ENCODE results near the gene TGFBR3. TPM values are rescaled to one million over a fixed set of nuclear protein-coding genes. Genes with fewer than 3 reads are reported as not detected.
A peak's percentile ranks its signal among the peaks of the same experiment; 100 is the strongest.
"Not testable (repeated sequence)": the region's sequence is repeated elsewhere in the genome, so short reads cannot be mapped to it uniquely, and the experiment has no call there.

The TGFBR3 gene
- total RNA-seq, 1 experiment from 2014 or later = 7.7 TPM

DNA sequence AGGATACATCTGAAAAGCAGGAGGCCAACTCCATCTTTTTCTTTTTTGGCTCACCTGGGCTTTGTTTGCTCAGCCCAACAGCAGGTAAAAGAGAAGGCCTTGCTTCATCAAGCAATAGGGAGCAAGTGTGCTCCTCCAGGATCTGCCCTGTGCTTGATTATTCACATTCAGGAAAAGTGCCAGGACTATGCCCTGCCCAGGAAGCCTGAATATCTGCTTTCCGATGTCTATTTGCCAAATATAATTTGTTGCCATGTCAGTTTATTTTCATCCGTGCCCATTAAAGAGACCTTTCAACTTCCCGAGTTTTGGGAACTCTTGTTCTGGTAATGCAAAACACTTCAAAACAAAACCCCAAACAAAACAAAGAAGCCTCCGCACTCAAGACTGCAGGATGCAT is 200.0 kb downstream of the TGFBR3 start:
- no peak overlapping the region for H3K4me3 ChIP-seq
- H3K27me3 ChIP-seq = no peaks in the 10 kb centered on the region
- peaks cover 18% of the 10 kb centered on the region for H3K4me1 ChIP-seq
- no peak for DNase-seq
- H3K36me3 ChIP-seq = no peaks in the 10 kb centered on the region
- H3K27ac ChIP-seq = no peak overlapping the region
- no peaks in the 10 kb centered on the region for H3K9me3 ChIP-seq (replicated peaks)

DNA sequence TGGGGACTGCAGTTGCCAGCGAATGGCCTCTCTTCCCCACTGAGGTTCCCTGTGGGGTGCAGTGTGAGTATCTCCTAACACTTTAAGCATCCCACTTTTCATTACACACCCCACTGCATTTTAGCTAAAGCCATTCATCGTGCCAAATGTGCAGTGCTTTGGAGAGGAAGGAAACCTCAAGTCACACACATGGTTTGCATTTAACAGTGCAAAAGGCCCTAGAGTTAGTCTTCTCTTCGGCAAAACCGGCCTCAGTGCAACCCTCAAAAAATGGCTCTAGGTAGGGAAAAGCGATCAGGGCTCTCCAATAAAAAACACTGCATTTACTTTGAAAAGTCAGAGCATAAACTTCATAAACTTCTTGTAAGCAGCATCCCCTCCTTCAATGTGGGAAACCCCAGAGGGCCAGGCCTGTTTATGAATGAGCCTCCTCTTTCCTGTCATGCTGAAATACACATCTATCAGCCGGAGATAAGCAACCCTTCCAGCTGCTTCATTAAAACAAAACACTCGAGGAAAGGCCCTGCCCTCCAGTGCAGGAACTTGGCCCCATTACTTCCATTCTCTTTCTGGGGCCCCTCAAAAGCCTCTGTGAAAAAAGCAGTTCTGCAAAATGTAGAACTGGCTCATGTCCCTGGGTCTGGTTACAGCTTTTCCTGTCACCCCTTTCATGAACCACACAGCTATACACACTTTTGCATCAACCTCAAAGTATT is 201.3 kb downstream of the TGFBR3 start:
- DNase-seq = peak; percentile 14 to 58
- Histone ChIP-seq H3K27ac (no peak overlapping the region), H3K36me3 (no peaks in the 10 kb centered on the region), H3K9me3 (replicated peaks) (no peaks in the 10 kb centered on the region), H3K27me3 (no peaks in the 10 kb centered on the region), H3K4me3 (no peak overlapping the region), H3K4me1 (peaks cover 18% of the 10 kb centered on the region)

DNA sequence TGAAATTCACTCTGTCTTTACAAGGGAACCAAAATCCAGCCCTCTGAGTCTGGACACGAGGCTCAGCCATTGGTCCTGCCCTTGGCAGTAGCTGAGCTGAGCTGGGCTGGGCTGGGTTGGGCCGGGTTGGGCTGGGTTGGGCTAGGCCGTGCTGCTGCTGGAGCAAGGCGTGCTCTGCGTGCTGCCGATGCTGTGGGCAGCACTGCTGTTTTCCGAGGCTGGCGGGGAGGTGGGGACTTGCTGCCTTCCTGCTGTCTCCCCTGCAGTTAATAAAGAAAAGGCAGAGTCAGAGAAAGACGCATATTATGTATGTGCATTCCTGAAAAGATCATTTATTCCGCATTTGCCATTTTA is 202.4 kb downstream of the TGFBR3 start:
- Histone ChIP-seq H3K27ac (no peak overlapping the region), H3K4me3 (no peak overlapping the region), H3K36me3 (no peaks in the 10 kb centered on the region), H3K9me3 (replicated peaks) (no peaks in the 10 kb centered on the region), H3K27me3 (no peaks in the 10 kb centered on the region), H3K4me1 (peaks cover 18% of the 10 kb centered on the region)
- DNase-seq = no peak

DNA sequence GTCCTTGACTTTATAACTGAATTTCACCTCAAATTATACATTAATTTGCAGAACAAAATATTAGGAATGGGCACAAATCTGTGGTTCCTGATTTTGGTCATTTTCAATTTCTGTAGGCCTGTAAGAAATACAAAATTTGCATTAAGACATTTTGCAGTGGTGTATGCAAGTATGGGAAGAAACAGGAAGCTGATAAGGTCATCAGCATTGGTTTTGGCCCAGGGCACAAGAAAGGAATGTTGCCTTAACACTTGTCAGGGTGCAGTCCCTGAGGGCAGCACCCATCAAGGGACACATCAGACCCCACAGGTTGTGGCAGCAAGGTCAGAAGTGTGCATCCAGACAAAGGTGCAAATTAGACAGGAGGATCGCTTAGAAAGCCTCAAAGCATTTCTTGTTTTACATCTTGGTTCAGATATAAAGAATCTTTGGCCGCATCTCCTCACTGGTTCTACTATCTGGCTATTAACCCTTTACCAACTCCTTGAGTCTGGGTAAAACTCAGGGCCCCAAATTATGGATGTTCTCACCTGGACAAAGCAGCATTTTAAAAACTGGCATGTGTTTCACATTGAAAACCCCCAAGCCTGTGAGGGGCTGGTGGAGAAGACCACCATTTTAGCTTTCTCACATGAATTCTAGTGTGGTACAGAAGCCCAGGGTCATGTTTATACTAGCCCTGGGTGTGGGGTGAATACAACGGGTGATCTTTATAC is 202.9 kb downstream of the TGFBR3 start:
- H3K4me3 ChIP-seq = no peak overlapping the region
- peaks cover 16% of the 10 kb centered on the region for H3K4me1 ChIP-seq
- no peaks in the 10 kb centered on the region for H3K27me3 ChIP-seq
- H3K36me3 ChIP-seq = no peaks in the 10 kb centered on the region
- no peaks in the 10 kb centered on the region for H3K9me3 ChIP-seq (replicated peaks)
- no peak for DNase-seq
- H3K27ac ChIP-seq = no peak overlapping the region

DNA sequence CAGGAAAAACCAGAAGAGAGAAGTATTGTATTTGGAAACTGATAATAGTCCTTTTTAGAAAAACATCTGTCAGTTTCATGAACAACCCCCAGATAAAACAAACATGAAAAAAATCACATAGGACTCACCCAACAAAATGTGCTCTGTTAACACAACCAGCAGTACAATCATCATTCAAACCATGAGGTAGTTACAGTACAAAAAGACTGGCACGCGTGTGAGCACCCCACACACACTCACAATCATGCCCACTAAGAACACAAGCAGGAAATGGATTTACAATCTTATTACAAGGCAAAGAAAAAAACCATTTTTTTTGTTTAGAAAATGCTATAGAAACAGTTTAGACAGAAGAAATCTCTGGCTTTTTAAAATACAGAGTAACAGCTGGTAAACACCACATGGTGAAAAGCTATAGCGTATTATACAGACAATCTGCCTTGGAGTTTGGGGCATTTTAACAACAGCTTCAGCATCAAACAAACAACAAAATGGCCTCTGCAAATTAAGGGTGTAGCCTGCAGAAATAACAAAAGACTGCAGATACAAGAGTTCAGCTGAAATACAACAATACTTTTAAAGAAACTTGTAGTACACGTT is 205.3 kb downstream of the TGFBR3 start:
- Histone ChIP-seq H3K36me3 (no peaks in the 10 kb centered on the region), H3K9me3 (replicated peaks) (no peaks in the 10 kb centered on the region), H3K4me1 (peaks cover 8% of the 10 kb centered on the region; the same call in 1 of the 2 replicates), H3K27ac (no peak overlapping the region), H3K4me3 (no peak overlapping the region), H3K27me3 (no peaks in the 10 kb centered on the region)
- no peak for DNase-seq

DNA sequence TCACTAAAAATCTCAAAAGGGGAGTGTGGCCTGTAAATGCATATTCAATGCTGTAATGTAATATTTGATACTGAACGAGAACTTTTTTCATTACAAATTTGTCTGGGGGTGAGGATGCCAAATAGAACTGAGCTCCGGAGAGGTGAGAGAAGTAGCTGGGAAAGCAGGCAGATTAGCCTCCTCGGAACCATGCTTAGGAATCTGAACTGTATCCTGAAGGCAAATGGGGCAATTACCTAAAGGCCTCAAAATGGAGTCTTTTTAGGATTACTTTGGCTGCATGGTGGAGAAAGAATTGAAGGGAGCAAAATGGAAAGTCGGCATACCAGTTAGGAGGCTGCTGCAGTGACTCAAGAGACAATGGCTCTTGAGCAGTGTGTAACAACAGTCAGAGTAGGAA is 206.5 kb downstream of the TGFBR3 start:
- Histone ChIP-seq H3K4me1 (peaks cover 1% of the 10 kb centered on the region; the same call in 1 of the 2 replicates), H3K27me3 (no peaks in the 10 kb centered on the region), H3K36me3 (no peaks in the 10 kb centered on the region), H3K27ac (no peak overlapping the region), H3K4me3 (no peak overlapping the region), H3K9me3 (replicated peaks) (no peaks in the 10 kb centered on the region)
- no peak for DNase-seq

DNA sequence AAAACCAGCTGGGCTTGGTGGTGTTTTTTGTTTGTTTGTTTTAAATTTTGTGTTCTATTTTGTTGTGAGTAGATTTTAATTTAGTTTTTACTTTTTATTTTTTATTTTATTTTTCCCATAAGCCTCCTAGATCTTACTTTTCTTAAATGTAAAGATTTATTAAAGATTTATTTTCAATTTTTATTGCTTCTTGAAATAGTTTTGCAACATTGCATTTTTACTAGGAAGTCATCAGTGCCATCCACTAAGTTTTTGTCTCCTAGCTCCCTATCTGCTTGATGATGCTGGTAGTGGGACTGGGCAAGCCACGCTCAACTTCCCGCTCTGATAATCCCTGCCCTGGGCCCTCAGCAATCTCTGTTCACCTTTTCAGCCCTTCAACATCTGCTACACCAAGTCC is 209.9 kb downstream of the TGFBR3 start:
- Histone ChIP-seq H3K4me3 (no peak overlapping the region), H3K36me3 (no peaks in the 10 kb centered on the region), H3K27ac (no peak overlapping the region), H3K4me1 (no peaks in the 10 kb centered on the region), H3K27me3 (no peaks in the 10 kb centered on the region), H3K9me3 (replicated peaks) (no peaks in the 10 kb centered on the region)
- no peak for DNase-seq

DNA sequence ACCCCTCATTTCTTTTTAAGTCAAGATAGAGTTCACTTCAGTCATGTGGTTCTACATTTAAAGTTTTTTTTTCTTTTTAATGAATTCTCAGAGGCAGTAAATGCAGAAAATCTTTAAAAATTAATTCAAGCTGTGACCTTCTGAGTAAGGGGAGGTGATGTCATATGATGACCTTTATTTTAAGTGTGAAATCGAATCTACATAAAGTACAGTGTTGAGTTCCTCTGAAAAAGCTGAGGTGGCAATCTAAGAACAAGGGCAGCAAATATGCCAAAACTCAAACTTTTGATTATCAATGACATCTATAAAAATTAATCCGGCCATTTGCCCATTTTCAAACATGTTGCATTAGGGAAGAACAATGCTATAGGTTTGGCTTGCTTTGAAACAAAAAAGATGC is 211.8 kb downstream of the TGFBR3 start:
- Histone ChIP-seq H3K4me3 (no peak overlapping the region), H3K27me3 (no peaks in the 10 kb centered on the region), H3K36me3 (no peaks in the 10 kb centered on the region), H3K27ac (no peak overlapping the region), H3K9me3 (replicated peaks) (no peaks in the 10 kb centered on the region), H3K4me1 (no peaks in the 10 kb centered on the region)
- no peak for DNase-seq

DNA sequence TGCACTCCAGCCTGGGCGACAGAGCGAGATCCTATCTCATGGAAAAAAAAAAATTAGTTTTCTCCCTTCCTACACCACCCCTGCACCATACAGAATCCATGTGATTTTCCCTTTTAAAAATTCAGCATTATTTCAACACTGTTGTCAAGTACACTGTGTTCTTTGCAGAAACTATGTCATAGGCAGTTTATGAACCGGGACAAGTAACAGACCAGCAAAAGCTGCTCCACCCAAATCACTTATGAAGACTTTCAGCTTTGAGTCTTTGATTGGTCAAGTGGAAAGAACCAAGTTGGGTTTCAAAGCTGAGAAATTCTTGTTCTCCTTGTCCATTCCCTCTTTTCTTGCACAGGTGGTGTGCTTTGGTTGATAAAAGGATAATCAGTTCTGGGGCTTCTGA is 212.3 kb downstream of the TGFBR3 start:
- Histone ChIP-seq H3K36me3 (no peaks in the 10 kb centered on the region), H3K4me3 (no peak overlapping the region), H3K9me3 (replicated peaks) (no peaks in the 10 kb centered on the region), H3K27me3 (no peaks in the 10 kb centered on the region), H3K27ac (no peak overlapping the region), H3K4me1 (no peaks in the 10 kb centered on the region)
- DNase-seq = no peak

DNA sequence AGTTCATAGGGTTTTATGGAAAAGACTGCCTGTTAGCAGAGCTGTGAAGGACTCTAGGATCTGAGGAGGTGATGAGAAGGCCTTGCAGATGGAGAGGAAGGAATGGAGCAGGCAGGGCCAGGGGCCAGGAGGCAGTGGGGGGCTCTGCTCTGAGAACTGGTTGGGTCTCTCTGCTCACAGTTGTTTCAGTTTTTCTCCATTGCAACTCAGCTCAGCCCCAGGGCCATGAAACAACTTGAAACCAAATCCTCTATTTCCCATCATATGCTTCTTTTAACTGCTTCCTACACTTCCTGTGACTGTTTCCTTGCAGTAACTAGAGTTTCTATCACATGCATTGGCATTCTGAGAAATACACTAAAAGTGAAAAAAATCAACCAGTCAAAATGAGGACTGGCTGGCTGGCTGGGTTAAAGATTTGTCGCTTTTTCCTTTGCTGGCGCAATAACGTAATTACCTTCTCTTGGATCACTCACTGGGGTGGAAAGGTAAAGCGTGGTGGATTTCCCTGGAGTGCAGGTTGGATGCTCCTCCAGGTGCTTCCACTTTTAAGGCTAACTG is 213.3 kb downstream of the TGFBR3 start:
- Histone ChIP-seq H3K4me1 (no peaks in the 10 kb centered on the region), H3K27ac (no peak overlapping the region), H3K4me3 (no peak overlapping the region), H3K27me3 (no peaks in the 10 kb centered on the region), H3K36me3 (no peaks in the 10 kb centered on the region), H3K9me3 (replicated peaks) (no peaks in the 10 kb centered on the region)
- DNase-seq = no peak

DNA sequence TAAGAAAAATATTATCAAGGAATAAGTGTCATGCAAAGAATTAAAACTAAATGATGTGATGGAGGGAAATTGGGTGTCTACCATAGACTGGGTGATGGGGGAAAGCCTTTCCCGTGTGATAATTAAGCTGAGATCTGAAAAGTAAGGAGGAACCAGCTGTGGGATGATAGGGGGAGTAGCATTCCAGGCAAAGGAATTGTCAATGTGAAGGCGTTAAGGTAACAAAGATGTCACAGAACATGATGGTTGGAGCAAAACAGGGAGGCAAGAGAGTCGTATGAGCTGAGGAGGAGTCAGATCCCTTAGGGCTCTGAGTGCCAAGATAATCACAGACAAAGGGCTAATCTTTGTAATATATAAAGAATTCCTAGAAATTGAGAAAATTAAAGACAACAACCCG is 215.2 kb downstream of the TGFBR3 start:
- Histone ChIP-seq H3K36me3 (no peaks in the 10 kb centered on the region), H3K27ac (no peak overlapping the region), H3K27me3 (no peaks in the 10 kb centered on the region), H3K4me3 (no peak overlapping the region), H3K9me3 (replicated peaks) (no peaks in the 10 kb centered on the region), H3K4me1 (no peaks in the 10 kb centered on the region)
- no peak for DNase-seq

DNA sequence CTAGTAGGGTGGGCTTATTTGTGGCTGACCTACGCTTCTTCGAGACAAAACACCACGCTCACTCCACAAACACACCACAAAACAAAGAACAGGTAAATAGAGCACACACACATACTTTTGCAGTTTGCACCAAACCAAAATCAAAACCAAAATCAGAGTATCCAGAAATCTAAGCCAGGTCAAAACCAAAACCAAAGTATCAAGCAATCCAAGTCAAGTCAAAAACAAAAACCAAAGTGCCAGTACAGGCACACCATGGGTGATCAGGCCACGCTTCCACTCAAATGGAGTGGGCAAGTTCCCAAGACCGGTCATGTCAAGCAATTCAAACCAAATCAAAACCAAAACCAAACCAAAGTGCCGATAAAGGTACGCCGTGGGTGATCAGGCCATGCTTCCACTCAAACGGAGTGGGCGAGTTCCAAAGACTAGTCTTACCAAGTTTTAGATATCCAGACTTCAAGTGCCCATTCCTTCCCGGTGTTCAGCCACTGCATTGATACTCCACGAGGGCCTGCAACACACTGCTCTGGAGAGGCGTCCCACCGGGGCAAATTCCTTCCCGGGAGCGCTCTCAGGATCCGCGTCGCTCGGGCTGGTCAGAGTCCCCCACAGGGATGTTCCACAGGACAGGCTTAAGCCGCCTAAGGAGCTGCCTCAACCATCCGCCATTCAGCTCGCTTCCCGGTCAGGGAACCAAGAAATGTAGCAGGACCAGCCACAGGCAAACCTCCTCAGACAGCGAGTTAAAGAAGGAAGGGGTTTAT is 216.2 kb downstream of the TGFBR3 start:
- Histone ChIP-seq H3K4me1 (no peaks in the 10 kb centered on the region), H3K36me3 (no peaks in the 10 kb centered on the region), H3K27me3 (no peaks in the 10 kb centered on the region), H3K9me3 (replicated peaks) (no peaks in the 10 kb centered on the region), H3K27ac (no peak overlapping the region), H3K4me3 (no peak overlapping the region)
- no peak for DNase-seq

DNA sequence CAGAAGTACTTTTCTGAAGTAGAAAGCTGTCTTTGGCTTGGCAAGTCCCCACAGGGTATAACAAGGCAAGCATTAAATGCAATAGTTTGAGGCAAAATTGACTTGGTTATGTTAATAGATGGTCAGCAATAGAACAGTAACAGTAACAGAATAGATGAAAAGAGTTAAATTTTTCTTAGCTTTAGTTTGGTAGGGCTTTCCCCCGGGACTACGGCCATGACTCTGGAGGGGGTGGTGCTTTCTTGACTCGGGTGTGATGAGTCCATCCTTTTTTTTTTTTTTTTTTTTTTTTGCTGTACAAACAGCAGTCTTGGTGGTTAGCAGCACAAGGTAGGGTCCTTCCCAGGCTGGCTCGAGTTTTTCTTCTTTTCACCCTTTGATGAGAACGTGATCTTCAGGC is 219.3 kb downstream of the TGFBR3 start:
- H3K27ac ChIP-seq; H3K9me3 ChIP-seq (replicated peaks); H3K4me1 ChIP-seq; H3K36me3 ChIP-seq; H3K27me3 ChIP-seq; DNase-seq; H3K4me3 ChIP-seq: not testable (repeated sequence)

DNA sequence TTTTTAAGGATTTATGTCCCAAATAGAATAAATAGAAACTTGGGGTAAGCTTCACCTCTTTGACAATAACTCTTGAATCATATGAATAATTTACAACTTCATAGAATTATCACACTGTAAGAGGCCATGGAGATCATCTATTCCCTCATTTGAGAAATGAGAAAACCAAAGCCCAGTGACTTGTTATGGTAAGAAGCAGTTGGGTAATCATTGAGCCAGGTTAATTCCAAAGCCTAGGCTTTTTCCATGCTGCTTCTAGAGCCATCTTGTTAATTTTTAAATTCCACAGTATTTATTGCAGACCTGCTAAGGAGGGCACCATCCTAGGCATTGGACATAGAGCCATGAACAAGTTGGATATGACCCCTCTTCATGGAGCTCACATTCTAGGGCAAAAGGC is 224.8 kb downstream of the TGFBR3 start:
- Histone ChIP-seq H3K9me3 (replicated peaks) (no peaks in the 10 kb centered on the region), H3K27ac (no peak overlapping the region), H3K4me3 (no peak overlapping the region), H3K4me1 (no peaks in the 10 kb centered on the region), H3K36me3 (no peaks in the 10 kb centered on the region), H3K27me3 (no peaks in the 10 kb centered on the region)
- DNase-seq = no peak

DNA sequence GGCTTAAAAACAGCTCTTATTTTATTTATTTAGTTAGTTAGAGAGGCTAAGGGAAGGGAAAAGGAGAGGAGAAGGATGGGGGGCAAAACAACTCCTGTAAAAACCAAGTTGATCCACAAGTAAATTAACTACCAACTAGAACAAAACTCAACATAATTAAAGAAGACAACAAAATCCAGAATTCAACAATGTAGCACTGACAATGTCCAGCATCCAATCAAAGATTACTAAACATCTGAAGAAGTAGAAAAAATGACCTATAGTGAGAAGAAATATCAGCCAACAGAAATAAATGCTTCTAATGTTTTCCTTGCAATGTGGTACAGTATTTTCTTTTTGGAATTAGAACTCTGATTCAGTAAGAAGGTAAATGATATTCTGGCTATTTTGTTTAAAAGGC is 225.2 kb downstream of the TGFBR3 start:
- Histone ChIP-seq H3K36me3 (no peaks in the 10 kb centered on the region), H3K4me1 (no peaks in the 10 kb centered on the region), H3K9me3 (replicated peaks) (no peaks in the 10 kb centered on the region), H3K27ac (no peak overlapping the region), H3K27me3 (no peaks in the 10 kb centered on the region), H3K4me3 (no peak overlapping the region)
- no peak for DNase-seq
